Parietal lobe (tissue), 1 donor: Measurements from ENCODE around the gene ACTRT2. TPM values are rescaled to one million over a fixed set of nuclear protein-coding genes. Genes with fewer than 3 reads are reported as not detected.

Experiments
- total RNA-seq: library from RNA; depleted of rRNA; stranded (reverse); fragments of >200 nt; gene quantifications from one replicate; pipeline ENCODE4 v1.2.3, GENCODE V29; 2014

The ACTRT2 gene
- not detected for total RNA-seq

GRCh38 chr1:3021233-3021671, at the start of gene ACTRT2:
Gene ACTRT2 (plus strand): TSS chr1:3021467. CDS start chr1:3021687, 220 bp downstream.

GRCh38 chr1:3068564-3069431, 47.5 kb downstream of the ACTRT2 start, which contains the start of gene PRDM16:
Gene PRDM16 (plus strand): TSS chr1:3069203. CDS start chr1:3069260, 57 bp downstream.

Other genes with a start within 250 kb of the ACTRT2 start
- 0.63 TPM for gene TTC34, start 219.8 kb upstream of the ACTRT2 start, total RNA-seq
- gene PRDM16, start 47.7 kb downstream of the ACTRT2 start, total RNA-seq = 20.7 TPM